ENCODE measurements around the gene SSUH2.

SSUH2 gene

DNA sequence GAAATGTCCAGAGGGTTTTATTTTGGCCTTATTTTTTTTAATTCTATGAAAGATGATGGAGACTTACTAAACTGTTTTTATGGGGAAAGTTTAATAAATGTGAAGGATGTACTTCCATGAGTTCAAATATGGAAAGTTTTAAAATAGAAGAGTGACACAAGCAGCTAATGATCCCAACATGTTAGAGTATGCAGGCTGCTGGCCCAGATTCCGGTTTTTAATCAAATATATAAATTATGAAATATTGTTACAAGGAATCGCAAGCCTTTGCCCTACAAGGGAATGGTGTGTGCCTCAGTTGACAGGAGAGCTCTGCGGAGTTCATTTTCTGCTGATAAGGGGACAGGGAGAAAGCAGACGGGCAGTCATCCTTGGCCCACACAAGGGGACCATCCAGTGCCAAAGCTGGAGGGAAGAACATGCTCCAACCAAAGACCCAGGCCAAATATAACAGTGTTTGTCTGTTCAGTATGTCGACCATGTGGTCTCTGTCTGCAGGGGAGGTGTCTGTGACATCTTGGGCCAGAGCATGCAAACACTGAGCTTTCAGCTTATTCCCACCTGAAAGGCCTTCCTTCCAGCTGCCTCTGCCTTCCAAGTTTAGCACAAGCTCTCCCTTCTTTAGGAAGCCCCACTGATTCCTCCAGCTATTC, 69.8 kb downstream of the SSUH2 start:
- in situ Hi-C loops (cut with HindIII; ENCODE audit: low pct_unique_long_range_greater_than_20kb, low sequenced_read_pairs) = no loop called here
- DNase-seq (ENCODE audit: low read depth in 1 of 2, low spot score in 1 of 2) = no peak
- TF ChIP-seq JUND (IDR thresholded peaks at IDR 0.05; ENCODE audit: low read depth) = no peak

GRCh38 chr3:8574040-8574669, 70.4 kb downstream of the SSUH2 start:
- in situ Hi-C loops (cut with HindIII; ENCODE audit: low pct_unique_long_range_greater_than_20kb, low sequenced_read_pairs) = no loop called here
- no peak for DNase-seq (ENCODE audit: low read depth in 1 of 2, low spot score in 1 of 2)
- no peak for TF ChIP-seq JUND (IDR thresholded peaks at IDR 0.05; ENCODE audit: low read depth)

GRCh38 chr3:8573342-8573926, 71.2 kb downstream of the SSUH2 start:
- TF ChIP-seq JUND (IDR thresholded peaks at IDR 0.05; ENCODE audit: low read depth) = no peak
- no peak for DNase-seq (ENCODE audit: low read depth in 1 of 2, low spot score in 1 of 2)
- in situ Hi-C loops (cut with HindIII; ENCODE audit: low pct_unique_long_range_greater_than_20kb, low sequenced_read_pairs) = no loop called here

GRCh38 chr3:8571256-8571655, 73.3 kb downstream of the SSUH2 start:
- TF ChIP-seq JUND (IDR thresholded peaks at IDR 0.05; ENCODE audit: low read depth) = no peak
- DNase-seq (ENCODE audit: low read depth in 1 of 2, low spot score in 1 of 2) = no peak
- in situ Hi-C loops (cut with HindIII; ENCODE audit: low pct_unique_long_range_greater_than_20kb, low sequenced_read_pairs) = no loop called here
